Fibroblast of skin of left quadriceps (primary cell): ENCODE data around the gene ABL1.

ENCODE experiments used
- DNase-seq, 2 experiments: peaks; one replicate each; pipeline ENCODE4 v3.0.0-alpha.2; 2013; ENCODE audit warnings: low read depth in 2 of 2

The ABL1 gene

GRCh38 chr9:130931508-130932254 is 96.6 kb downstream of the ABL1 start:
- no peak for DNase-seq

GRCh38 chr9:130932255-130933079 is 97.4 kb downstream of the ABL1 start:
- DNase-seq, result no peak

GRCh38 chr9:130933114-130934046 is 98.3 kb downstream of the ABL1 start:
- DNase-seq, result peak; percentile 36 to 42

GRCh38 chr9:130934246-130934645 is 99.2 kb downstream of the ABL1 start:
- DNase-seq, result no peak

GRCh38 chr9:130934702-130935647 is 99.9 kb downstream of the ABL1 start:
- no peak for DNase-seq

- no peak for DNase-seq
Measured at GRCh38 chr9:130935648-130936271, 100.7 kb downstream of the ABL1 start.

- DNase-seq, result no peak
Measured at GRCh38 chr9:130936285-130937117, 101.4 kb downstream of the ABL1 start.
